Measurements from ENCODE around the gene ELAPOR1. TPM values are rescaled to one million over a fixed set of nuclear protein-coding genes. Genes with fewer than 3 reads are reported as not detected.
A peak's percentile ranks its signal among the peaks of the same experiment; 100 is the strongest.

The ELAPOR1 gene
- 0.28 and 0.54 TPM in 2 replicates for total RNA-seq (2012; rRNA removed)
- 1.6 and 1.7 TPM in 2 replicates for polyA plus RNA-seq (2012; rRNA removed)
- polyA plus RNA-seq (2012; cell fraction: cytosol; rRNA removed), result 0.73 and 0.91 TPM in 2 replicates
- polyA plus RNA-seq (2012; cell fraction: nucleus; rRNA removed; ENCODE audit: low replicate concordance), result 1.6 and 2.2 TPM in 2 replicates
- percentile 35 among the genes with signal in this experiment for Bru-seq, nascent RNA
- BruChase-seq, experiment 1, labeled RNA remaining after a 6-hour chase, result percentile 53 among the genes with signal in this experiment
- BruChase-seq, experiment 2, labeled RNA remaining after a 2-hour chase, result percentile 43 among the genes with signal in this experiment
- long read RNA-seq, full-length matches to known transcripts, result 2 of 3 reads
- long read RNA-seq, partial matches to known transcripts, result 1 of 3 reads
- long read RNA-seq, other reads (novel, unspliced or antisense), result 0 of 3 reads

GRCh38 chr1:109113590-109114341 is at the start of gene ELAPOR1:
TSS of gene ELAPOR1 (plus strand) at chr1:109114115. CDS start at chr1:109114184, 69 bp downstream.
- no peak within 1 kb of the TSS for H2AK5ac ChIP-seq (ENCODE audit: low read depth, low read length)
- H2AFZ ChIP-seq (replicated peaks; ENCODE audit: low read length, poor library complexity), result peak within 1 kb of the TSS; percentile 88
- peak within 1 kb of the TSS; percentile 72 for H3K4me2 ChIP-seq (ENCODE audit: low read depth, low read length)
- POLR2A ChIA-PET (ENCODE audit: unreplicated experiment), result no interaction called here
- TF ChIP-seq CEBPB (IDR thresholded peaks at IDR 0.05; ENCODE audit: low read depth, low read length) (no peak), BHLHE40 (IDR thresholded peaks at IDR 0.05; ENCODE audit: low read depth, low read length) (no peak), MAZ (IDR thresholded peaks at IDR 0.05; ENCODE audit: borderline replicate concordance, low read depth, low read length) (no peak), USF2 (IDR thresholded peaks at IDR 0.05; ENCODE audit: low read depth, low read length) (no peak), CTCF (conservative IDR thresholded peaks at IDR 0.05; ENCODE audit: low read depth, low read length) (no peak), RFX5 (IDR thresholded peaks at IDR 0.05; ENCODE audit: low read depth, low read length) (no peak), FOS (IDR thresholded peaks at IDR 0.05; ENCODE audit: low read depth, low read length) (no peak), CHD1 (IDR thresholded peaks at IDR 0.05; ENCODE audit: low read depth, low read length) (no peak), MAFK (IDR thresholded peaks at IDR 0.05; ENCODE audit: low read depth, low read length) (no peak), ELK1 (IDR thresholded peaks at IDR 0.05; ENCODE audit: borderline replicate concordance, low read depth, low read length) (no peak), MXI1 (IDR thresholded peaks at IDR 0.05; ENCODE audit: borderline replicate concordance, low read depth, low read length) (no peak), SMC3 (IDR thresholded peaks at IDR 0.05; ENCODE audit: low read depth, low read length) (no peak)
- dilution Hi-C loops (cut with HindIII; ENCODE audit: low sequenced_read_pairs, unreplicated experiment), result no loop called here
- H3K9me3 ChIP-seq (ENCODE audit: control insufficient read depth, insufficient read depth, low read length), result no peaks in the 10 kb centered on the region
- peak; percentile 19 for DNase-seq
- WGBS, 2 experiments (ENCODE audit: extremely low coverage in 2 of 2, insufficient read length in 1 of 2), result 0% methylated on average over 13 of the region's 56 CpGs; no CpG with 5 or more reads in 1 of the 2 experiments
- intact Hi-C loops (cut with micrococcal nuclease), result loop anchor here (2.0 to 5.0 kb wide), 2 partner anchors 151 to 285 kb away; partner anchors contain the start of gene CLCC1
- H2BK20ac ChIP-seq (ENCODE audit: low read depth, low read length), result no peak within 1 kb of the TSS
- H3K4ac ChIP-seq (ENCODE audit: low read depth, low read length), result no peak within 1 kb of the TSS
- no peak within 1 kb of the TSS for H2BK5ac ChIP-seq (ENCODE audit: low read depth, low read length, poor library complexity, severe bottlenecking)
- no peak within 1 kb of the TSS for H2BK120ac ChIP-seq (ENCODE audit: low read depth, low read length)
- in situ Hi-C loops (cut with MboI; ENCODE audit: low sequenced_read_pairs), result no loop called here
- no peak within 1 kb of the TSS; the same call in 1 of the 2 replicates for H3K14ac ChIP-seq (replicated peaks; ENCODE audit: low read depth, low read length)
- BruUV-seq (replicated peaks), result no TSS peak
- peaks cover 24% of the 10 kb centered on the region for H3K27me3 ChIP-seq (ENCODE audit: control insufficient read depth, insufficient read depth, low read length)
- no peaks in the 10 kb centered on the region for H3K9me1 ChIP-seq (ENCODE audit: insufficient read depth, low read length)
- CTCF ChIA-PET, result interaction anchor here (1.1 to 2.4 kb wide), 3 partner anchors 11 to 22 kb away, joined by 4 to 13 read pairs (median 6); partner anchors contain the start of gene TMEM167B
- H3K4me1 ChIP-seq (ENCODE audit: control insufficient read depth, insufficient read depth, low read length), result peaks cover 2% of the 10 kb centered on the region; the same call in 1 of the 2 replicates
- peak; percentile 36 for ATAC-seq (ENCODE audit: low read depth)
- H3K56ac ChIP-seq (ENCODE audit: extremely low read depth, insufficient read depth, low read length), result no peak within 1 kb of the TSS
- H3K27ac ChIP-seq (ENCODE audit: insufficient read depth, low read length), result no peak within 1 kb of the TSS
- H4K5ac ChIP-seq (ENCODE audit: low read depth, low read length), result no peak within 1 kb of the TSS
- peak within 1 kb of the TSS; percentile 71 for H2AK9ac ChIP-seq (replicated peaks; ENCODE audit: low read depth, low read length, poor library complexity)
- peak within 1 kb of the TSS; percentile 48; the same call in 1 of the 2 replicates for H3K23ac ChIP-seq (ENCODE audit: low read depth, low read length)
- H3K18ac ChIP-seq (ENCODE audit: low read depth, low read length), result no peak within 1 kb of the TSS
- H2BK15ac ChIP-seq (ENCODE audit: low read depth, low read length), result no peak within 1 kb of the TSS
- no peak within 1 kb of the TSS for H3K9ac ChIP-seq (ENCODE audit: low read depth, low read length)
- peak within 1 kb of the TSS; percentile 49 for H3K4me3 ChIP-seq (ENCODE audit: insufficient read depth, low read depth, low read length)
- H3K79me1 ChIP-seq (ENCODE audit: low read depth in 1 of 2, low read length in 2 of 2), result no peaks in the 10 kb centered on the region
- peak within 1 kb of the TSS in 1 of 2 experiments; percentile 14; a peak in 1 of 4 replicates for H4K8ac ChIP-seq (ENCODE audit: low read depth in 2 of 2, low read length in 2 of 2)
- H3K36me3 ChIP-seq (ENCODE audit: control insufficient read depth, insufficient read depth, low read length), result no peaks in the 10 kb centered on the region
- no peak within 1 kb of the TSS for H4K91ac ChIP-seq (ENCODE audit: insufficient read depth, low read depth, low read length)
- no peaks in the 10 kb centered on the region for H4K20me1 ChIP-seq (ENCODE audit: insufficient read depth, low read length)

Data from IMR-90 (cell line).